Small intestine (tissue), 16 donors: ENCODE results near the gene WDR53. TPM values are rescaled to one million over a fixed set of nuclear protein-coding genes. Genes with fewer than 3 reads are reported as not detected.
"Not testable (repeated sequence)": the region's sequence is repeated elsewhere in the genome, so short reads cannot be mapped to it uniquely, and the experiment has no call there.

Experiments used
- DNase-seq, 2 donors: peaks; one replicate each; pipeline versions ENCODE4 v3.0.0 to v3.0.0-alpha.2; 2013
- FAIRE-seq: peaks from 2 replicates; lab custom pipeline; 2012; peaks lifted over from hg19 to GRCh38; lab: Jason Lieb, UNC
- H3K27ac ChIP-seq, 3 donors: one replicate each; pipeline ENCODE4 v1.5.1; 2013; ENCODE audit warnings: low read length in 2 of 3, mild to moderate bottlenecking in 2 of 3, control low read depth in 1 of 3, inconsistent platforms in 1 of 3, low read depth in 1 of 3, moderate library complexity in 1 of 3
- H3K27me3 ChIP-seq, 3 donors: one replicate each; pipeline ENCODE4 v1.6.1; 2013; ENCODE audit warnings: low read length in 3 of 3, inconsistent platforms in 1 of 3; ENCODE audit not compliant: control insufficient read depth in 3 of 3, insufficient read depth in 3 of 3
- H3K36me3 ChIP-seq, 3 donors: one replicate each; pipeline ENCODE4 v1.6.1; 2013; ENCODE audit warnings: low read length in 3 of 3, inconsistent platforms in 1 of 3, low read depth in 1 of 3, mild to moderate bottlenecking in 1 of 3, moderate library complexity in 1 of 3; ENCODE audit not compliant: control insufficient read depth in 3 of 3, insufficient read depth in 2 of 3
- H3K4me1 ChIP-seq, 3 donors: one replicate each; pipeline ENCODE4 v1.6.1; 2013; ENCODE audit warnings: low read length in 2 of 3, inconsistent platforms in 1 of 3, low read depth in 1 of 3, mild to moderate bottlenecking in 1 of 3, moderate library complexity in 1 of 3; ENCODE audit not compliant: control insufficient read depth in 3 of 3, insufficient read depth in 2 of 3
- H3K4me3 ChIP-seq, 3 donors: one replicate each; pipeline ENCODE4 v1.5.1; 2013; ENCODE audit warnings: low read length in 3 of 3, control low read depth in 1 of 3, inconsistent platforms in 1 of 3, low read depth in 1 of 3, mild to moderate bottlenecking in 1 of 3, moderate library complexity in 1 of 3
- H3K9me3 ChIP-seq, 2 donors: one replicate each; pipeline ENCODE4 v1.6.1; 2013; ENCODE audit warnings: low read depth in 1 of 2, low read length in 1 of 2; ENCODE audit not compliant: control insufficient read depth in 2 of 2, insufficient read depth in 1 of 2
- WGBS, 3 donors: extraction: QIAGEN DNeasy Blood & Tissue Kit; methylation state at CpG; one replicate each; pipeline ENCODE4 v1.1.7; 2013; 5-methylcytosine and 5-hydroxymethylcytosine counted together
- long read RNA-seq, 10 donors: transcript quantifications; one replicate each; lab custom pipeline, GENCODE V29; 2026
- polyA plus RNA-seq, 4 donors: library from polyadenylated mRNA; stranded (reverse) in 3 of 4; unstranded in 1 of 4; fragments of 200-250 nt in 3 of 4; fragments of 120-200 nt in 1 of 4; gene quantifications; one replicate each; pipeline versions ENCODE4 v1.2.1 to v1.2.3, GENCODE V29; 2013
- donor health status: healthy with polysubstance abuse.
- donor health status: control.
- donor health status: control.
- donor health status: Bipolar disorder and iron deficiency.
- donor health status: healthy.

WDR53 gene
- polyA plus RNA-seq: 1 to 10 TPM; 5.4 to 9.8 (median 8.1) TPM
- long read RNA-seq, donor 1: 0 reads
- long read RNA-seq, donor 2, partial matches to known transcripts: 7 of 7 reads
- long read RNA-seq, donor 2, other reads (novel, unspliced or antisense): 0 of 7 reads
- long read RNA-seq, donor 3, partial matches to known transcripts: 40 of 40 reads
- long read RNA-seq, donor 3, other reads (novel, unspliced or antisense): 0 of 40 reads
- long read RNA-seq, donor 4: 0 reads
- long read RNA-seq, donor 5: 0 reads
- long read RNA-seq, donor 6, partial matches to known transcripts: 6 of 6 reads
- long read RNA-seq, donor 6, other reads (novel, unspliced or antisense): 0 of 6 reads
- long read RNA-seq, donor 7: 0 reads
- long read RNA-seq, donor 8: 0 reads
- long read RNA-seq, donor 9: 0 reads
- long read RNA-seq, donor 10: 0 reads

DNA sequence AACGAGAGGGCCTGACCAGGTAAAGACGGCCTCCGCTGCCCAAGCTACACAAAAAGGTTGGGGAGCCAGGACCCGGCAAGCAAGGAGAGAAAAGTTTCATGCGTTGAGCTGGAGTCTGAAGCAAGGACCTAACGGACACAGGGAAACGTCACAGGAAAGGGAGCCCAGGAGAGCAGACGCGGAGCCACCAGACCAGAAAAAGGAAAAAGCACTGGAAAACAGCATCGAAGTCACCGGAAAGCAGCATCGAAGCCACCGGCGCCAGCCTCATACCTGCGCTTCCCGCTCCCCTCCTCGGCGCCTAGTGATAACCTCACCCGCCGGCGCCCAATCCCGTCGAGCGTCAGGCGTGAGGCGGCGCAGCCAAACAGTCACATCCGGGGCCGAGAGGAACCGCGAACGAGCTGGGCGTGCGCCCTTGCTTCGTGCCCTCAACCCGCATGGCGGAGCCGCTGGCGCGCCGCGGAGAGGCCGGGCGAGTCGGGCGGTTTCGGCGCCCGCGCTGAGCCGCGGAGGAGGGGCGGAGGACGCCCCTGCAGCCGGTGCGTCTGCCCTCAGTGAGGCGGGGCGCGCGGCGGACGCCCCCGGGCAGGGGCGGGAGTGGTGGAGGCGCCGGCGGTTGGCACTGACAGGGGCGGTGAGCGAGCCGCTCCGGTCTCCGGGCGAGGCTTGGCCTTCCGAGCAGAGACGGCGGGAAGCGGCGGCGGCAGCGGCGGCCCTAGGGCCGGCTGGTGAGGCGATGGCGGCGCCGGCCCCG is at the start of gene WDR53, which contains the start of gene FBXO45:
WDR53 (minus strand) TSS at position 309 of the 757 bp plus-strand sequence. CDS start 7,079 bp downstream, outside the sequence.
FBXO45 (plus strand) TSS at position 415 of the 757 bp plus-strand sequence; CDS start at position 740, 325 bp downstream.
- peak; percentile 96 to 98 for DNase-seq
- 0% methylated on average over 60 to 87 of the region's 87 CpGs for WGBS, 3 donors
- Histone ChIP-seq H3K9me3 (no peaks in the 10 kb centered on the region), H3K27me3 (no peaks in the 10 kb centered on the region), H3K27ac (peak within 1 kb of the TSS; percentile 69 to 95 (median 80)), H3K4me3 (peak within 1 kb of the TSS; percentile 79 to 92 (median 84)), H3K36me3 (peaks cover 0 to 3% (median 0%) of the 10 kb centered on the region in 3 donors), H3K4me1 (peaks cover 2 to 12% (median 4%) of the 10 kb centered on the region in 3 donors)
- no peak for FAIRE-seq

DNA sequence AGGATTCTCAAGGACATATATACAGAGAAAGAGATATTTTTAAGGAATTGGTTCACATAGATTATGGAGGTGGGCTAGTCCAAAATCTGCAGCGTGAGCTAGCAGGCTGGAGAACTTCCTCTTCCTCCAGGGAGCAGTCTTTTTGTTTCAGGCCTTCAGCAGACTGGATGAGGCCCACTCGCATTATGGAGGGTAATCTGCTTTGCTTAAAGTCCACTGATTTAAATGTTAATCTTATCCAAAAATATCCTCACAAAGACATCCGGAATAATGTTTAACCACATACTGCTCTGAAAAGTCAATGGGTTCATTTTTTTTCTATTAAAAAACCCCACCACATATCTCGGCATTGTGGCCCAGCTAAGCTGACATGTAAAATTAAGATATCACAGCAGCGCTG is 48.9 kb upstream of the WDR53 start:
- H3K27ac ChIP-seq: no peak overlapping the region
- WGBS, 3 donors: 57 to 67% (median 60%) methylated on average over 5 of the region's 5 CpGs
- no peak overlapping the region for H3K4me3 ChIP-seq
- H3K36me3 ChIP-seq: no peaks in the 10 kb centered on the region
- DNase-seq: peak in 1 of 2 donors; percentile 48
- no peaks in the 10 kb centered on the region for H3K9me3 ChIP-seq
- peaks cover 0 to 19% (median 0%) of the 10 kb centered on the region in 3 donors for H3K4me1 ChIP-seq
- no peaks in the 10 kb centered on the region for H3K27me3 ChIP-seq
- no peak for FAIRE-seq

DNA sequence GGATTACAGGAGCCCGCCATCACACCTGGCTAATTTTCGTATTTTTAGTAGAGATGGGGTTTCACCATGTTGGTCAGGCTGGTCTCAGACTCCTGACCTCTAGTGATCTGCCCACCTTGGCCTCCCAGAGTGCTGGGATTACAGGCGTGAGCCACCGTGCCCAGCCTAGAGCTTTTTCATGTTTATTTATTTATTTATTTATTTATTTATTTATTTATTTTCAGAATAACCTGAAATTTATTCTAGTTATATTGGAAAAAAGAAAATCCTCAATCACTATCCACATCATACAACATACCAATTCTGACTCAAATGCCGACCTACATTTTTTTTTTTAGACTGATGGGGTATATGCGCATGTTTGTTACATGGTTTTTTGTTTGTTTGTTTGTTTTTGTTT is 46.9 kb upstream of the WDR53 start:
- 91 to 95% (median 95%) methylated on average over 6 of the region's 6 CpGs for WGBS, 3 donors
- not testable (repeated sequence) for H3K27ac ChIP-seq, H3K9me3 ChIP-seq, FAIRE-seq, H3K36me3 ChIP-seq, DNase-seq, H3K4me3 ChIP-seq, H3K27me3 ChIP-seq
- H3K4me1 ChIP-seq: peaks cover 0 to 16% (median 0%) of the 10 kb centered on the region in 3 donors

DNA sequence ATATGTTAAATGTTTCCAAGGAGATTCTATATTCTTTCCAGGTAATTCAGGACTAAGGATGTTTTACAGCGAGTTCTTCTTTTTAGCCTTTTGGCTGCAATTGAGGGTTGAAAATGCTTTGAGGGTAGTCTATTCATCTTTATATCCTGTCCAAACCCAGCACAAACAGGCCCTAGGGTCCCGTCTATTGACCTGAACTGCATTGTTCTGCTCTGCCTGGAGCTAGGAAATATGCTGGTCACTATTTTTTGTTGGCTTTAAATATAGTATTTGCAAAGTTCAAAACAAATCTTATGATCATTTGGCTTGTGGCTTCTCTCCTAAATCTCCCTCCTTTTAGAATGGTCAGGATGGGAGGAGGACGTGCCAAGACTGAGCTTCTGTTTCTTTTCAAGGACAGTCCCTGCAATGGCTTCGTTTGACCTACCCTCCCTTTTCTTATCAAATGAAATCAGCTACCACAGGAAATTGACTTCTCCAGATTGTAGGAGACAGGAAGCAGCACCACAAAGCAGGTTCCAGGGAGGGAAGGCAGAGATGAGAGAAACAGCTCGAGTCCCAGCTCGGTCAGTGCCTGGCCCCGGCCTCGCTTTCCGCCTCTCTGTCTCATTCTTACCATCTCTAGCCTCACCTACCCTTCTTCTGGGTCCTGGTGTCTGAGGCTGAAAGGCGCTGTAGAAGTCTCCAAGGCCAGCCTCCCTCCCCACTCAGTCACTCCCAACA is 43.6 kb upstream of the WDR53 start:
- Histone ChIP-seq H3K9me3 (peaks cover 0 to 2% of the 10 kb centered on the region in 2 donors), H3K27me3 (no peaks in the 10 kb centered on the region), H3K27ac (peak overlapping the region in 2 of 3 donors; percentile 19 to 64), H3K36me3 (no peaks in the 10 kb centered on the region), H3K4me3 (no peak overlapping the region), H3K4me1 (peaks cover 0 to 2% (median 0%) of the 10 kb centered on the region in 3 donors)
- DNase-seq: no peak
- 62 to 79% (median 71%) methylated on average over 10 of the region's 10 CpGs for WGBS, 3 donors
- no peak for FAIRE-seq

DNA sequence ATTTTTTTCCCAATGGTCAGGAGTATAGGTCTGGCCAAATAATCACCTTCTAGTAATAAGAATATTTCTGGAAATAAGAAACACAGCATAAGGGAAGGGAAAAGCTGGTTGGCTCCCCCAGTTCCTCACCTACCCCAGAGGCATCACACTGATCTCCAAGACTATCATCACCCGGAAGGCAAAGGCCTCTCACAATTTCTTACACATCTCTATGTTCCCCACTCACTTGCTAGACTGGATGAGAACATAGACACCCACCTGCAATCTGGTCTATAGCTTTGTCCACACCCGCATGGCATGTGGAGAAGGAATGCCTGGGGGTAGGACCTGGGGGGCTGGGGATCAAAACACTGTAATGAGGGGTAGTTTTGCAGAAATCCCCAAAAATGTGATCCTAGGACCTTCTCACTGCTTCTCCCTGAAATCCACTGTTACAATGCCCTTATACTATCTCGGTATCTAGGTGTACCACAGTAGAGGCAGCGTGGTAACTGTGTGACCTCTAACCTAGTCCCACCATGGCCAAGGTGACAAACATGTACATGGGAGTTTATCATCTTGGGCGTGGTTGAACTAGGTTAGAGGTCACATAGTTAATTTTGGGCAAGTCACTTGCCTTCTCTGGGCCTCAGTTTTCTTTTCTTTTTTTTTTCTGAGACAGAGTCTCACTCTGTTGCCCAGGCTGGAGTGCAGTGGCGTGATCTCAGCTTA is 41.6 kb upstream of the WDR53 start:
- no peak for FAIRE-seq
- DNase-seq: no peak
- WGBS, 3 donors: 72 to 80% (median 74%) methylated on average over 6 of the region's 6 CpGs

DNA sequence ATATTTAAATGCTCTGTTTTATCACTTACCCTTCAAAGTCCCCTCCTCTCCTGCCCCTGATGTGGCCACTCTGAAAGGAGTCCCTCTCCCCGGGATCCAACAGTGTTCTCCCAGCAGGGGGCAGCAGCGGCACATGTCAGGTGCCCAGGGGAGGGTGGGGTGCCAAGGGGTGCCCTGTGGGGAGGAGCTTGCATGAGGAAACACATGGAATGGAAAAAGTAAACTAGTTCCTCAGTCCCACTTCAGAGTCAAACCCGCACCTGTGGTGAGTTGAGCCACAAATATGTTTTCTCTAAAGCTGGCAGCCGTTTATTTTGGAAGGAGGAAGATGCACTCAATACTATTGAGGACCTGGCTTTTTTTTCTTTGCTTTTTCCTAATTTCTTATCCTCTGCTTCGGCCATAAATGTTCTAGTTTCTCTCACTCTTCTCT is 41.0 kb upstream of the WDR53 start:
- Histone ChIP-seq H3K27me3 (no peaks in the 10 kb centered on the region), H3K36me3 (no peaks in the 10 kb centered on the region), H3K9me3 (peaks cover 0 to 2% of the 10 kb centered on the region in 2 donors), H3K4me1 (peaks cover 0 to 2% (median 0%) of the 10 kb centered on the region in 3 donors), H3K4me3 (peak overlapping the region in 1 of 3 donors; percentile 13), H3K27ac (no peak overlapping the region)
- WGBS, 3 donors: 7 to 19% (median 13%) methylated on average over 5 of the region's 5 CpGs
- no peak for FAIRE-seq
- peak; percentile 89 to 92 for DNase-seq

More for the DNA sequence above, 41.6 kb upstream of the WDR53 start:
- Histone ChIP-seq H3K27ac (no peak overlapping the region), H3K4me1 (peaks cover 0 to 2% (median 0%) of the 10 kb centered on the region in 3 donors), H3K27me3 (no peaks in the 10 kb centered on the region), H3K4me3 (no peak overlapping the region), H3K36me3 (no peaks in the 10 kb centered on the region), H3K9me3 (peaks cover 0 to 2% of the 10 kb centered on the region in 2 donors)

DNA sequence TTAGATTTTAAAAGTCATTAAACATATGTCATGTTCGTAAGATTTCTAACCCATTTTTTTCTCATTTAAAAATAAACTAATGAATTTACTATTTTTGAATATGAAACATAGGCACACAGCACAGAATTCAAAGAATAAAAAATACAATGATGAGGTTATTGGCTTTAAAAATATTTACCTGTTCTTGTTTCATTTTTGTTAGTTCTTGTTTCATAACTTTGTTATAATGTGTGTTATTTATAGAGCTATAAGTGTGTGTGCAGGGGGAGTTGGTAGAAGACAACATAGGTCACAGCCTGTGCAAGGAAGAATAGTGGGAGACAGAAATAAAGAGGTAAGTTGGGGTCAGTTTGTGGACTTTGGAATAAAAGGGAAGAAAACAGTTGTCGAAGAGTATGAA is 40.3 kb upstream of the WDR53 start:
- H3K4me3 ChIP-seq: no peak overlapping the region
- DNase-seq: no peak
- H3K36me3 ChIP-seq: no peaks in the 10 kb centered on the region
- H3K27ac ChIP-seq: no peak overlapping the region
- no peaks in the 10 kb centered on the region for H3K27me3 ChIP-seq
- WGBS, 3 donors: 76 to 91% (median 84%) methylated on average over 2 of the region's 2 CpGs
- H3K4me1 ChIP-seq: peaks cover 0 to 2% (median 0%) of the 10 kb centered on the region in 3 donors
- peaks cover 0 to 2% of the 10 kb centered on the region in 2 donors for H3K9me3 ChIP-seq
- FAIRE-seq: no peak
